NCI-H2196 (cell line): ENCODE data around the gene DPH2.
A peak's percentile ranks its signal among the peaks of the same experiment; 100 is the strongest.

Experiments
- DNase-seq: peaks from one replicate; lab custom pipeline; 2025; ENCODE audit not compliant: unreplicated experiment; lab: John Stamatoyannopoulos, UW

Gene DPH2

GRCh38 chr1:43942411-43942810 is 27.4 kb upstream of the DPH2 start:
- no peak for DNase-seq

GRCh38 chr1:43944860-43945259 is 24.9 kb upstream of the DPH2 start:
- no peak for DNase-seq

DNA sequence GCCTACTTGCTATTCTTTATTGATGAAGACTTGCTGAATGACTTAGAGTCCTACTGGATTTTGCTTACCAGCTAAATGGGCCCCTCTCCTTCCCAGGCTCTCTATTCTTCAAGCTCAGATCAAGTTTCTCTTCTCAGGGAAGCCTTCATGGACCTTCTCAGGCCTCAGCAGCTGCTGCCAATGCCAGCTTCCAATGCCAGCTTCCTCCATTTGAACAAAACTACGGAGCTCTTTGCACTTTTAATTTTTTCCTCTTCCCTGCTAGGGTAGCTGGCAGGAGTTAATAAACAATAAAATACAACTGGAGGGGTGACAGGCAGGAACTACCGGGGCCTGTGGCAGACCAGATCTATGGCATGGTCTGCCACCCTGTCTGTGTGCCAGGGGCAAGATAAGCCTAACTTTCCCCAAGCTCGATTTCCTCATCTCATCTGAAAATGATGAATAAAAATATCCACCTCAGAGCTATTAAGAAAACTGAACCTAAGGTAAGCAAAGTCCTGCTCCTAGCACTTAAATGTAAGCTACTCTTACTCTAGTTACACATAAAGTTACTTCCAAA is 24.1 kb upstream of the DPH2 start:
- no peak for DNase-seq

- peak; percentile 96 for DNase-seq
These were observed 23.4 kb upstream of the DPH2 start, which contains the start of gene IPO13 for GRCh38 chr1:43946236-43947060. IPO13 (plus strand) TSS chr1:43946950; CDS start chr1:43947601, 651 bp downstream.

DNA sequence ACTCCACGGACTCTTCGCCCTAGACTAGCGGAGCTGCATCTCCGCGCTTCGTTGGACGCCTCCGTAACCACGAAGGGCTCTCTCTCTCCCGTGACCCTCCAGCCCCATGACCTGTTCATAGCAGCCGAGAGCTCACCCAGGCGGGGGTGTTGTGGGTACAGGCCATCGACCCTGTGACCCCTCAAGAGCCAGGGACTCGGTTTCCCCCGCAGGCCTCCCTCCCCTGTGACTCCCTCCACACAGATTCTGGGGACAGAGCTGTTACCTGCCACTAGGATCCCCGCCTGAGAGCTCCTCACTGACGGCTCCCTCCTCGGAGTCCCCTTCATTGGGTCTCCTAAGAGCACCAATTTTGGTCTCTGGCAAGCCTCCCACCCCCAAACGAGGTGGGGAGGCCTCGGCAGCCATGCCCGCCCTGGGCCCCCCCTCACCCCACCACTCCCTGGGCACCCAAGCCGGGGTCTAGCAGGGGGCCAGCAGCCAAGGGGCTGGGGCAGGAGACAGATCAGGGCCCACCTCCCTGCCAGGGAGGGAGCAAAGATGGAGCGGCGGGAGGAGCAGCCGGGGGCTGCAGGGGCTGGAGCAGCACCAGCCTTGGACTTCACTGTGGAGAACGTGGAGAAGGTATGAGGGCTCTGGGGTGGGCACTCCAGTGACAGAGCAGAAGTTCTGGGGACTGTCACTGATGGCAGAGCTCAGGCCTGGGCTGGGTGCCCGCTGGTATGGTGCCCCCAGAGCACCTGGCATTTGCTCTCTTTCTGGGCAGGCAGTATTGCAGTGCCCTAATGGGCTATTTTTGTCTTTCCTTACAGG is 22.5 kb upstream of the DPH2 start:
- DNase-seq, result no peak

DNA sequence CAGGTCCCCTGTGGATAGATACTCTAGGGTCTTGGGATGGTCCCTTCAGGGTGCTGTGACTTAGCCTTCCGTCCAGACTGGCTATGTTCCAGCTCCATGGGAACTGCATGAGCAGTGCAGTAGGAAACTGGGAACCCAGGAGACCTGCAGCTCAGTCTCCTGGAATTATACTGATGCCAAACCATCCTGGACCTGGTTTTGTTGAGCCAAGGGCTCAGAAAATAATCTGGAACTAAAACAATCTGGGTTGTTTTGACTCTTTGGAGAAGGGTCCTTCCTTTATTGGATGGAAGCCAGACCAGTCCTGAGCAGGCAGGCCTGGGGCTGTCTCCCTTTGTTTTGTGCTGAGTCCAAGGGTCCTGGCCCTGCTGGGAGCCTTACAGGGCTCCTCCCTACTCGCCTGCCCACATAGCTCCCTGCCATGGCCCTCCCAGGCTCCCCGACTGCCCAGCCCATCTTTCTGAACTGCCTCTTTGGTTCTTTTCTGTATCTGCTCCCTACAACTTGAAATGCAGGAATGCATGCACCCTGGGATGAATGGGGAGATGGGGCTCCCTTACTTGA is 21.9 kb upstream of the DPH2 start:
- no peak for DNase-seq

DNA sequence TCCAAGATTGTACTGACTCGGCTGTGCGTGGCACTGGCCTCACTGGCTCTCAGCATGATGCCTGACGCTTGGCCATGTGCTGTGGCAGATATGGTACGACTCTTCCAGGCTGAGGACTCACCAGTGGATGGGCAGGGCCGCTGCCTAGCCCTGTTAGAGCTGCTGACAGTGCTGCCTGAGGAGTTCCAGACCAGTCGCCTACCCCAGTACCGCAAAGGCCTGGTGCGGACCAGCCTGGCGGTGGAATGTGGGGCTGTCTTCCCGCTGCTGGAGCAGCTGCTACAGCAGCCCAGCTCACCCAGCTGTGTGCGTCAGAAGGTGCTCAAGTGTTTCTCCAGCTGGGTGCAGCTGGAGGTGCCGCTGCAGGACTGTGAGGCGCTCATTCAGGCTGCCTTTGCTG is 20.1 kb upstream of the DPH2 start:
- no peak for DNase-seq

DNA sequence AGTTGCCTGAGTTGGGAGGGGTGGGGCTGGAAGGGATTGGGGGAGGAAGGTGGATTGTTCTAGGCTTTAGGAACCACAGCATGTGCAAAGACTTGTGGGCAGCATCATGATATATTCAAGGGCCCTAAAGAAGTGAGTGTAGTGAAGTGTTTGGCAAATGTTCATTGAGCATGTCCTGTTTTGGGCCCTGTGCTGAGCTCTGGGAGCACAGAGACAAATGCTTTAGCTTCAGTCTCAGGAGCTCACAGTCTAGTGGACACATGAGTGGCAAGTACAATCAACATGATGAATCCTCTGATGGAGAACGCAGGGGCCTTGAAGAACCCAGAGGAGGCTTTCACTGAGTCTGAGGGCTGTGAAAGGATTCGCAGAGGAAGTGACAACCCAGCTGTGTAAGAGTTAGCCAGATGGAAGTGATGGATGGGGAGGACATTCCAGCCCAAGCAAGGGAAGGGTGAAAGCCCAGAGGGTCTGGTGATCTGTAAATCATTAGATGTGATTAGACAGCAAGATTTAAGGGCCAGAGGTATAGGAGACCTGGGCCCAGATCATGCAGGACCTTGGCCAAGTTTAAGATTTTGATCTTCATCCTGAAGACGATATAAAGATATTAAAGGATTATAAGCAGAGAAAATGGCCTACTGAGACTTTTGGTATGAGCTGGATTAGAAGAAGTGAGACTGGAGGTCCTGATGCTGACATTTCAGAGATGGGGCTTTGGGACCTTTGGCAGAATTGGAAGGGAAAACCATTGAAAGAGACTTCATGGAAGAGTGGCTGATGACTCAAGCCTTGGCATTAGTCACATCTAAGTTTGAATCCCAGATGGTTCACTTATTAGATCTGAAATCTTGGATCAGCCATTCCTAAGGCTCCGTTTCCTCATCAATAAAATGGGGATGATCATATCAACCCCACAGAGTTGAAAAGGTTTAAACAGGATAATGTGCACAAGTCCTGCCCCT is 18.5 kb upstream of the DPH2 start:
- DNase-seq, result no peak

- peak; percentile 89 for DNase-seq
These were observed 17.0 kb upstream of the DPH2 start for GRCh38 chr1:43952731-43953346.

- DNase-seq, result no peak
These were observed 16.4 kb upstream of the DPH2 start for GRCh38 chr1:43953361-43953760.

- DNase-seq, result no peak
These were observed 15.8 kb upstream of the DPH2 start for GRCh38 chr1:43954036-43954435.

DNA sequence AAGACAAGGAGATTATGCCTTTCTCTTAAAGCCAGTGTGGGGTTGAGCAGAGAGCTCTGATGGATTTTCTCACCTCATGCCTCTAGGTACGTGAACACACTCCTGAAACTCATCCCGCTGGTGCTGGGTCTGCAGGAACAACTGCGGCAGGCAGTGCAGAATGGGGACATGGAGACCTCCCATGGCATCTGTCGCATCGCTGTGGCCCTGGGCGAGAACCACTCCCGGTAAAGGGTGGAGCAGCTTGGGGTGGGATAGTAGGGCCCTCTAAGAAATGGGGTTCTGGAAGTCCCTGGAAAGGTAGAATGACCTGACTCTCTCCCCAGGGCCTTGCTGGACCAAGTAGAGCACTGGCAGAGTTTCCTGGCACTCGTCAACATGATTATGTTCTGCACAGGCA is 13.6 kb upstream of the DPH2 start:
- DNase-seq, result no peak

DNA sequence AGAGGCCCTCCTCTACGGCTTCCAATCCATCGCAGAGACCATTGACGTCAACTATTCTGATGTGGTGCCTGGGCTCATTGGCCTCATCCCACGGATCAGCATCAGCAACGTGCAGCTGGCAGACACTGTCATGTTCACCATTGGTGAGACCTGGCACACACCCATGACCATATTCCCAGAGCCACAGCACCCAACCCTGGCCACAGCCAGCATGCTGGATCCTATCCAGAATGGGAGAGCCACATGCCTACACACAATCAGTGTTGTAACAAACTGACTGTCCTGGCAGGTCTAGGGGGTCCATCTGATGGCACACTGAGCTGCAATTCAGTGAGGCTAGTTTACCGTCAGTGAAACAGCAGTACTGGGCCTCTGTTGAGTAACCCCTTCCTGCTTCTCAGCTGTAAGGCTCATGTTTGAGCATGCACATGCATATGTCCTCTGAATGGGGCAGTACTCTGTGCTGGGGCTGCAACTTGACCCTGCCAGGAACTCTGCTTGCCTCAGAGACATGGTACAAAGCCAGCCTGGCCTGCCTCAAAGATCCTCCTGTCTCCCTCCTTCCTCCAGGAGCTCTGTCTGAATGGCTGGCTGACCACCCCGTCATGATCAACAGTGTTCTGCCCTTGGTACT is 12.3 kb upstream of the DPH2 start:
- no peak for DNase-seq

DNA sequence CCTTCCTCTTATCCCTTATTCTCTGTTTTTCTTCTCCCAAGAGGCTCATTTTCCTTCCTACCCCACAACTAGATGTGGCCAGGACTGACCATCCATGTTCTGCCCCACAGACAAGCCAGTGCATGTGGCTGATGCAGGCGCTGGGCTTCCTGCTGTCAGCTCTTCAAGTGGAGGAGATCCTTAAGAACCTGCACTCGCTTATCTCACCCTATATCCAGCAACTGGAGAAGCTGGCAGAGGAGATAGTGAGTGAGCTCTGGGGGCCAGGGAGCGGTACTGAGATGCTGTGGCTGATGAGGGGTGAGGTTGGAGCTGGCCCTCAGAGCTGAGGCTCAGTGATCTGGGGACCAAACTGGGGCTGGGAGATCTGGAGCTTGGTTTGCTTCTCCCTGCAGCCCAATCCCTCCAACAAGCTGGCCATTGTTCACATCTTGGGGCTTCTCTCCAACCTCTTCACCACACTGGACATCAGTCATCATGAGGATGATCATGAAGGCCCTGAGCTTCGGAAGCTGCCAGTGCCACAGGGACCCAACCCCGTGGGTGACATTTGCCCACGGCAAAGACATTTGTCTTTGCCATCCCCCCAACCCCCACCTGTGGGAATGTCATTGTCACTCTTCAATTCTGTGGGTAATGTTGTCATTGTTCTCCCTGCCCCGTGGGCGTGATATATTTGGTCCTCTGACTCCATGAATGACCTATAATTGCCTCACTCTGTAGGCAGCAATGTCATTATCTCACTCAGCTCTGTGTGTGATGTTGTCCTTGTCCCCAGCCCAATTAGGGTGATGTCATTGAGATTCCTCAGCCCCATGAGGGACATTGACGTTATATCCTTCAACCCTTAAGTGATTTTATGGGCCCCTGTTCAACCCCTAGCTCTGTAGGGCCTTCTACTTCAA is 11.2 kb upstream of the DPH2 start:
- DNase-seq, result no peak

DNA sequence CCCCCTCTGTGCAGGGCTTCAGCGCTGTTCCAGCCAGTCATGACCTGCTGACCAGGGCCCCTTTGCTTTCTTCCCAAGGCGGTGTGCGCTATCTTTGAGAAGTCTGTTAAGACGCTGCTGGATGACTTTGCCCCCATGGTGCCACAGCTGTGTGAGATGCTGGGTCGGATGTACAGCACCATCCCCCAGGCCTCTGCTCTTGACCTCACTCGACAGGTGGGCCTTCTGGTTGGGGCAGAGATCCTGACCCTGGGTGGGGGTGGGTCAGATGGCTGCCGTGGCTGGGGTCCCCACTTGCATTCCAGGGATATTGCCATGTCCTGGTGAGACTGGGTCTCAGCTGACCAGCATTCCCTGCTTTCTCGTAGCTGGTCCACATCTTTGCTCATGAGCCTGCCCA is 9.0 kb upstream of the DPH2 start:
- no peak for DNase-seq

DNA sequence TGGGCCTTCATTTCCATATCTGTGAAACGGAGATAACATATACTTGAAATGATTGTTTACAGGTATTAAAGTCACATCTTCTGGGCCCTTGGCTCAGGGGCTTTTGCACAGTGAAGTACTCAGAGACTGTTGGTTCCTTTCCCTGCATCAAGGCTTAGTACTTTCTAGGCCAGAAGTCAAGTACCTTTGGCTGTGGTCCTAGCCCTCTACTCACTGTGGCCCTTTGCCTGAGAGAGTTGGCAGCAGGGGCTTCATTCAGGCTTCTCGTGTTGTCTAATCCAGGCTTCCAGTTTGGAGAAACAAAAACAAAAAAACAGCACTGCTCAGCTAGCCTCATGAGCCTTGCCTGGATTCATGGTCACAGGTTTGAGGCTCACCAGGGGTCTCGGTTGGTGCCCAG is 8.1 kb upstream of the DPH2 start:
- DNase-seq, result no peak

DNA sequence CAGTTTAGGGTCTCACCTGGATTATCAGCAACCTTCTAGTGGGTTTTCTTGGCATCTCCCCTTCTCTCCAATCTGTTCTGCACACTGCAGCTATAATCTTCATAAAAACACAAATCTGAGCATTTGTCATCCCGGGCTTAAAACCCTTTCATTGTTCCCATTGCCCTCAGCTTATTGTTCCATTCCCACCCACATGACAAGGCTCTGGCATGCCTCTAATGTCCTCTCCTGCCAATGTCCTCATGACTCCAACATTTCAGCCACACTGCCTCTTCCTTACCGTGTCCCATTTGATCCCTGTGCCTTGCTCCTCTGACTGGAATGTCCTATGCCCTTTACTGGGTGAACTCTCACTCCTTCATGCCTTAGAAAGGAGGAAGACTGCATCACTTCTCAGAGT is 7.5 kb upstream of the DPH2 start:
- DNase-seq, result no peak

- DNase-seq, result no peak
These were observed 6.8 kb upstream of the DPH2 start for GRCh38 chr1:43963006-43963405.

GRCh38 chr1:43963890-43964289 is 5.9 kb upstream of the DPH2 start:
- no peak for DNase-seq
